ENCODE data around the gene ABCB11. TPM values are rescaled to one million over a fixed set of nuclear protein-coding genes. Genes with fewer than 3 reads are reported as not detected.

ABCB11 gene
- total and polyA plus RNA-seq, 9 of the 15 experiments (the other 6 are each of a cell fraction or from before 2014, with no cell fraction given) = 0.04 to 0.51 (median 0.10) TPM; not detected in 1

GRCh38 chr2:168920504-168921157 is 110.5 kb downstream of the ABCB11 start (continued):
- TF ChIP-seq MYC (IDR thresholded peaks at IDR 0.05; ENCODE audit: low read depth, low read length) = peak; percentile 39; the same call in 1 of the 2 replicates
- no peak for TF ChIP-seq MYC (CRISPR knock-in tag; IDR thresholded peaks at IDR 0.05; ENCODE audit: borderline replicate concordance, low read depth)
- TF ChIP-seq ELF2 (CRISPR knock-in tag; IDR thresholded peaks at IDR 0.05) = peak; percentile 56
- peak; percentile 69 for TF ChIP-seq BRD9 (IDR thresholded peaks at IDR 0.05; ENCODE audit: low read depth, partially characterized antibody)
- peak in 1 of 2 experiments; percentile 82; a peak in 2 of 4 replicates for TF ChIP-seq ARNT (IDR thresholded peaks at IDR 0.05)
- no peak for TF ChIP-seq ZNF324 (CRISPR knock-in tag; IDR thresholded peaks at IDR 0.05)
- peak; percentile 19; the same call in 1 of the 2 replicates for TF ChIP-seq L3MBTL2 (IDR thresholded peaks at IDR 0.05)
- TF ChIP-seq ZNF174 (CRISPR knock-in tag; IDR thresholded peaks at IDR 0.05) = no peak
- TF ChIP-seq ZNF224 (CRISPR knock-in tag; IDR thresholded peaks at IDR 0.05) = no peak
- peak; percentile 67; the same call in 1 of the 2 replicates for TF ChIP-seq ARID2 (IDR thresholded peaks at IDR 0.05)
- 0 out of 2 replicates have a peak, but pooled peaks have one; percentile 40 for TF ChIP-seq NFIC (IDR thresholded peaks at IDR 0.05)
- TF ChIP-seq ZNF239 (CRISPR knock-in tag; IDR thresholded peaks at IDR 0.05) = 0 out of 2 replicates have a peak, but pooled peaks have one; percentile 14
- peak; percentile 33 for TF ChIP-seq EP400 (IDR thresholded peaks at IDR 0.05)
- no peak for TF ChIP-seq ZNF57 (CRISPR knock-in tag; IDR thresholded peaks at IDR 0.05)
- peak; percentile 60; the same call in 1 of the 2 replicates for TF ChIP-seq ZNF766 (CRISPR knock-in tag; conservative IDR thresholded peaks at IDR 0.05)
- no peak for TF ChIP-seq RBM22 (IDR thresholded peaks at IDR 0.05; ENCODE audit: low read depth, low read length, poor library complexity, severe bottlenecking)
- peak; percentile 63 to 90 (median 67); a peak in 5 of 6 replicates for TF ChIP-seq CTCF (IDR thresholded peaks at IDR 0.05 in 2 of 3, conservative IDR thresholded peaks at IDR 0.05 in 1 of 3; ENCODE audit: insufficient read depth in 2 of 3, low read depth in 1 of 3, low read length in 3 of 3)
